Measurements from ENCODE around the gene CRACR2B.

The CRACR2B gene

GRCh38 chr11:811446-812245 lies 16.1 kb upstream of the CRACR2B start:
- no peak for DNase-seq

DNA sequence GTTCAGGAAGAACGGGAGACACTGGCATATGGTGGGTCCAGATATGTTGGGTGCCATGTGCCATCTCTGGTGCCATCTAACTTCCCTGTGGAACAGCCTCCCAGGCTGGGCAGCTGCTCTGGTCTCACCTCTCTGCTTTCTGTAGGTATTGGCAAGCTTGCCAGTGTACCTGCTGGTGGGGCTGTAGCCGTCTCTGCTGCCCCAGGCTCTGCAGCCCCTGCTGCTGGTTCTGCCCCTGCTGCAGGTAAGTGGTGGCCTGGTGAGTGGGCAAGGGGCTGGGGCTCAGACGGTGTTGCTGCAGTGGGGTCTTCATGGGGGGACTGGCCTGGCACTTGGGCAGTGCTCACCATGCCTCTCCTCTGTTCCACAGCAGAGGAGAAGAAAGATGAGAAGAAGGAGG lies 15.3 kb upstream of the CRACR2B start:
- no peak for DNase-seq

GRCh38 chr11:813072-813455 lies 14.7 kb upstream of the CRACR2B start:
- DNase-seq, result no peak

GRCh38 chr11:813456-814096 lies 14.1 kb upstream of the CRACR2B start:
- DNase-seq, result no peak

- no peak for DNase-seq
These were observed 11.9 kb upstream of the CRACR2B start for GRCh38 chr11:815675-816432.

GRCh38 chr11:816433-816779 lies 11.3 kb upstream of the CRACR2B start:
- DNase-seq, result no peak

GRCh38 chr11:818396-819128 lies 9.2 kb upstream of the CRACR2B start, which contains the start of gene PNPLA2:
TSS of gene PNPLA2 (plus strand) at chr11:818914. CDS start at chr11:819719, 805 bp downstream.
- no peak for DNase-seq

DNA sequence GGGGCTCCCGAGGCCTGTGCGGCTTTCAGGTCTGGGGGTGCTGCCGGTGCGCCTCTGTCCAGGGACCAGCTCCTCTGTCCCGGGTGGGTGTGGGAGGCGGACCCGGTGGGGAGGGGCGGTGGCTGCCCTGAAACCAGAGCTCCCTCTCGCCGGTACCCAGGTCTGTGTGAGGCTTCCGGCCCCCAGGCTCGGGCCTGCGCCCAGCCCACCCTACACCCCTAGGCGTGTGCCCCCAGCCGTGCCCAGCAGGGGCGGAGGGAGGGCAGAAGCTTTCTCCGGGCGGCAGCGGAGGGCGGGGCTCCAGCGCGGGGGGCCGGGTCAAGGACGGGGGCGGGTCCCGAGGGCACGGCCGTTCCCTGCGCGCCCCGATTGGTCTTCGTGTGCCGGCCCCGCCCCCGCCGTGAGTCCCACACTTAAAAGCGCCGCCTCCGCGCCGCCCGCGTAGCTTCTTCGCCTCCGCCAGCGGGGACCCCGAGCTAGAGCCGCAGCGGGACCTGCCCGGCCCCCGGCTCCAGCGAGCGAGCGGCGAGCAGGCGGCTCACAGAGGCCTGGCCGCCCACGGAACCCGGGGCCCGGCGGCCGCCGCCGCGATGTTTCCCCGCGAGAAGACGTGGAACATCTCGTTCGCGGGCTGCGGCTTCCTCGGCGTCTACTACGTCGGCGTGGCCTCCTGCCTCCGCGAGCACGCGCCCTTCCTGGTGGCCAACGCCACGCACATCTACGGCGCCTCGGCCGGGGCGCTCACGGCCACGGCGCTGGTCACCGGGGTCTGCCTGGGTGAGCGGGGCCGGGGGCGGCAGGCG lies 8.4 kb upstream of the CRACR2B start:
- DNase-seq, result peak; percentile 94

DNA sequence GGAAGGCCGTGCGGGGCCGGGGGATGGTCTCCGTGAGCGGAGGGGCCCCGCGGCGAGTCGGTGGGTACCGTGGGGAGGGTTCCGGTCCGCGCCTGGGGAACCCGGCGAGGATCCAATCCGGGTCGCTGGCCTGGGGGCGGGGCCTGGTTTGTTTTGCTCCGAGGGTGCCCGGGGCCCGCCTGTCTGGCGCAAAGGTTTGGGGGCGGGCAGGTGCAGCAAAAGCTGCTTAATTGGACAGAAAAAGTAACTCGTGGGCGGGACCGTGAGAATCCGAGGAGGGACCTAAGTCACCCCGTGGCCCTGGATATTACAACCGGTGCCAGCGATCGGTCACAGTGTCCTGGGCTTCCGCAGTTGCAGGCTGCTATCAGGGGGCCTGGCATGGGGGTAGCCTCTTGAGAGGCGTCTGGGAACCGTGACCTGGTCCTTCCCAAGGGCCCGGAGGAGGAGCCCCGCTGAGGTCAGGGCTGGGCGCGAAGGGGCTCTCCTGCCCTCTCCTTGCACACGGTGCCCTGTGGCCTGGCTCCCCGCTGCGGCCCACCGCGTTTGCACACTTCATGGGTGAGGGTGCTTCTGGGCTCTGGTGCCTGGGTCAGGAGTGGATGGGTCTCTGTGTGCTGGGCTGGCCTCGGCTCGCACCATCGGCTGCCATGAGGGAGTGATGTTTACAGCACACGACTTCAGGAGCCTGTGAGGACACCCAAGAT lies 7.6 kb upstream of the CRACR2B start:
- DNase-seq, result peak; percentile 98

GRCh38 chr11:820655-821511 lies 6.8 kb upstream of the CRACR2B start:
- DNase-seq, result no peak

DNA sequence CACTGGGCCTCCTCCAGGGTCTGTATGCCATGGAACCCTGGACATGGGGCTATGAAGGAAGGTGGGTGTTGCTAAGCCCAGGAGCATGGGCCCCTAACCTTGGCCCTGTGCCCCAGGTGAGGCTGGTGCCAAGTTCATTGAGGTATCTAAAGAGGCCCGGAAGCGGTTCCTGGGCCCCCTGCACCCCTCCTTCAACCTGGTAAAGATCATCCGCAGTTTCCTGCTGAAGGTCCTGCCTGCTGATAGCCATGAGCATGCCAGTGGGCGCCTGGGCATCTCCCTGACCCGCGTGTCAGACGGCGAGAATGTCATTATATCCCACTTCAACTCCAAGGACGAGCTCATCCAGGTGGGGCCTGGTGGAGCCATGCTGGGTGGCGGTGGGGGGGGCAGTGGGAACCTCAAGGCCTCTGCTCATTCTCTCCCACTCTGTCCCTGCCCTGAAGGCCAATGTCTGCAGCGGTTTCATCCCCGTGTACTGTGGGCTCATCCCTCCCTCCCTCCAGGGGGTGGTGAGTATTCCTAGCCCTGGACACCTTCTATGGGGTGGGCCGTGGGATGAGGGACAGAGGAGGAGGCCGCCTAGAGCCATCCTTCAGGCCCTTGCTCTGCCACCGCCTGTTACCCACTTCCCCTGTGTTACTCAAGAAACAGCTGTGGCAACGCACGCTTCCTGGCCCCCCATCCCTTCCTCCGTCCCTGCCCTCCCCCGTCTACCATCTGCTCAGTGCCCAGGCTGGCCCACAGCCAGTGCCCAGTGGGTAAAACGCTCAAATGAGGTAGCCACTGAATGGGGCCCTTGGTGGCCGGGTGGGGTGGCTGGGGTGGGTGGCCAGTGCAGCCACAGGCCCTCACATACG lies 6.0 kb upstream of the CRACR2B start:
- no peak for DNase-seq

GRCh38 chr11:823441-824291 lies 4.1 kb upstream of the CRACR2B start:
- no peak for DNase-seq

- DNase-seq, result no peak
These were observed 3.3 kb upstream of the CRACR2B start for GRCh38 chr11:824292-824880.

DNA sequence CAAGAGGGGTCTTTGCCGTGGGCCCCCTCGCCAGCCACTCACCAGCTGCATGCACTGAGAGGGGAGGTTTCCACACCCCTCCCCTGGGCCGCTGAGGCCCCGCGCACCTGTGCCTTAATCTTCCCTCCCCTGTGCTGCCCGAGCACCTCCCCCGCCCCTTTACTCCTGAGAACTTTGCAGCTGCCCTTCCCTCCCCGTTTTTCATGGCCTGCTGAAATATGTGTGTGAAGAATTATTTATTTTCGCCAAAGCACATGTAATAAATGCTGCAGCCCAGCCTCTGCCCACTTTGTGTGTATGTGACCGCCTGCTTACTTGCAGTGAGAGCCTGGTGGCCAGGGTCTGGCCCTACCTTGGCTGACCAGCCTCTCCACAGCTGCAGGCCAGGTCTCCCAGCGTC lies 2.8 kb upstream of the CRACR2B start:
- DNase-seq, result no peak

DNA sequence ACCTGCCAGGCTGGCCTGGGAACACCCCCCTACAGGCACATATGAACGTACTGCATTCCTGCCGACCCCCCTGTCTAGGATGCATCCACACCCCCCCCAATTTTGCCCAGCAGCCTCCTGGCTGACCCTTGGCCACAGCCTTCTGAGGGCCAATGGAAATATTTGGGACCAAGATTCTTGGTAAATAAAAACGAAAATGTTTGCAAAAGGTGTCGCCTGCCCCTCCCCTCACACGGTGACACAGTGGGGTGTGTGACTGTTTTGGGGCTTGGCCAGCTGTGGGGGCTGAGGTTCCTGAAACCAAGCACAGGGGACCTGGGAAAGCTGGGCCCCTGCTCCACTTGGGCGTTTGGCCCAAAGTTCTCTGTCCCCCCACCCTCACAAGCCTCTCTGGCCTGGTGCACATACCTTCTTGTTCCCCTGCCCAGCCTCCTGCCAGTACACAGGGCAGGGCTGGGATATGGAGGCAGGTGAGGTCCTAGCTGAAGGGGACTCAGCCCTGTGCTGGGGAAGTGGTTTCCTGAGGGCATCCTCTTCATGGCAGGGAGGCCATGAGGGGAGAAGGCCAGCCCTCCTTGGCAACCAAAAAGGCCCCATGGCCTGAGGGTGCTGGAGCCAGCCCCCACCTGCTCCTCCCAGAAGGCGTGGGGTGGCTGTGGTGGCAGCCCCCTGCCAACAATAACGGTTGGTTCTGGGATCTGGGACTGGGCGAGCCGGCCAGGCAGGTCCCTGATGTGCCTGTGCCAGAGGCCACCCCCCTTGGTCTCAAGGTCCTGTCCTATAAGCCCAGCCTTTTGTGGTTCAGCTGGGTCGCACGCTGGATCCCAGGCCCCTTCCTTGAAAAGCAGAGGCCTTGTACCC lies 2.1 kb upstream of the CRACR2B start:
- DNase-seq, result no peak

- no peak for DNase-seq
These were observed 1.5 kb upstream of the CRACR2B start for GRCh38 chr11:826227-826621.

DNA sequence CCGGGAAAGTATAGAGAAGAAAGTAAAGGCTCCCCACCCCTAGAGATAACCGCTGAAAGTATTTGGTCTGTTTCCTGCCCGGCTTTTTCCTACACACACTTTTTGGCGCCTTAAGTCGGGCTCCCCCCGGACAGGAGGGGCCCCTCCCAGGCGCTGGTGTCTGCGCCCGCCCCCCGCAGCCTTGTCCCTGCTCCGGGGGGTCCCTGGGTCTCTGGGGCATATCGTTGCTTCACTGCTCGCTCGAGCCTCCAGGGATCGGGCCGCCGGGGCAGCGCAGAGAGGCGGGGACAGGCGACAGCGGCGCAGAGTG lies 928 bp upstream of the CRACR2B start:
- DNase-seq, result no peak

Data from CD4-positive, alpha-beta T cell treated with Interleukin-6 for 4 hours (primary cell).